ENCODE results near the gene RCAN1.
A peak's percentile ranks its signal among the peaks of the same experiment; 100 is the strongest.

RCAN1 gene

GRCh38 chr21:34589511-34590282 is 25.2 kb downstream of the RCAN1 start:
- Histone ChIP-seq H3K4me2 (ENCODE audit: low read length) (no peak overlapping the region), H3K9me3 (ENCODE audit: insufficient read depth, low read length) (no peaks in the 10 kb centered on the region), H3K79me2 (ENCODE audit: low read length) (no peaks in the 10 kb centered on the region), H3K4me1 (ENCODE audit: low read length) (no peaks in the 10 kb centered on the region), H3K9ac (ENCODE audit: low read length) (no peak overlapping the region), H3K27ac (ENCODE audit: low read length) (no peak overlapping the region), H2AFZ (ENCODE audit: low read depth, low read length) (no peak overlapping the region), H4K20me1 (ENCODE audit: insufficient read depth, low read length) (no peaks in the 10 kb centered on the region), H3K36me3 (replicated peaks; ENCODE audit: low read depth, low read length) (no peaks in the 10 kb centered on the region), H3K4me3 (ENCODE audit: low read length) (no peak overlapping the region), H3K27me3 (ENCODE audit: low read depth, low read length) (no peaks in the 10 kb centered on the region)
- no peak for TF ChIP-seq EZH2phosphoT487 (IDR thresholded peaks at IDR 0.05; ENCODE audit: low read depth)
- no peak for TF ChIP-seq CTCF (IDR thresholded peaks at IDR 0.05; ENCODE audit: low read depth, low read length)

GRCh38 chr21:34583926-34584563 is 30.9 kb downstream of the RCAN1 start:
- Histone ChIP-seq H3K79me2 (ENCODE audit: low read length) (no peaks in the 10 kb centered on the region), H3K27ac (ENCODE audit: low read length) (no peak overlapping the region), H3K27me3 (ENCODE audit: low read depth, low read length) (no peaks in the 10 kb centered on the region), H3K9me3 (ENCODE audit: insufficient read depth, low read length) (no peaks in the 10 kb centered on the region), H2AFZ (ENCODE audit: low read depth, low read length) (no peak overlapping the region), H3K4me2 (ENCODE audit: low read length) (no peak overlapping the region), H4K20me1 (ENCODE audit: insufficient read depth, low read length) (no peaks in the 10 kb centered on the region), H3K36me3 (replicated peaks; ENCODE audit: low read depth, low read length) (no peaks in the 10 kb centered on the region), H3K4me1 (ENCODE audit: low read length) (no peaks in the 10 kb centered on the region), H3K9ac (ENCODE audit: low read length) (no peak overlapping the region), H3K4me3 (ENCODE audit: low read length) (no peak overlapping the region)
- TF ChIP-seq EZH2phosphoT487 (IDR thresholded peaks at IDR 0.05; ENCODE audit: low read depth) (no peak), CTCF (IDR thresholded peaks at IDR 0.05; ENCODE audit: low read depth, low read length) (no peak)

- no peak for TF ChIP-seq EZH2phosphoT487 (IDR thresholded peaks at IDR 0.05; ENCODE audit: low read depth)
- peak; percentile 60 for TF ChIP-seq CTCF (IDR thresholded peaks at IDR 0.05; ENCODE audit: low read depth, low read length)
- Histone ChIP-seq H3K4me3 (ENCODE audit: low read length) (no peak overlapping the region), H2AFZ (ENCODE audit: low read depth, low read length) (no peak overlapping the region), H3K27me3 (ENCODE audit: low read depth, low read length) (no peaks in the 10 kb centered on the region), H3K36me3 (replicated peaks; ENCODE audit: low read depth, low read length) (no peaks in the 10 kb centered on the region), H3K9ac (ENCODE audit: low read length) (no peak overlapping the region), H3K4me1 (ENCODE audit: low read length) (no peaks in the 10 kb centered on the region), H3K4me2 (ENCODE audit: low read length) (no peak overlapping the region), H3K9me3 (ENCODE audit: insufficient read depth, low read length) (no peaks in the 10 kb centered on the region), H3K79me2 (ENCODE audit: low read length) (no peaks in the 10 kb centered on the region), H3K27ac (ENCODE audit: low read length) (no peak overlapping the region), H4K20me1 (ENCODE audit: insufficient read depth, low read length) (no peaks in the 10 kb centered on the region)
Observed at GRCh38 chr21:34582506-34583150, 32.3 kb downstream of the RCAN1 start.

- H3K4me2 ChIP-seq (ENCODE audit: low read length) = no peak overlapping the region
- H3K4me3 ChIP-seq (ENCODE audit: low read length) = no peak overlapping the region
- H2AFZ ChIP-seq (ENCODE audit: low read depth, low read length) = no peak overlapping the region
- H3K27ac ChIP-seq (ENCODE audit: low read length) = no peak overlapping the region
- no peak for TF ChIP-seq EZH2phosphoT487 (IDR thresholded peaks at IDR 0.05; ENCODE audit: low read depth)
- TF ChIP-seq CTCF (IDR thresholded peaks at IDR 0.05; ENCODE audit: low read depth, low read length) = no peak
- H3K36me3 ChIP-seq (replicated peaks; ENCODE audit: low read depth, low read length) = no peaks in the 10 kb centered on the region
- no peaks in the 10 kb centered on the region for H4K20me1 ChIP-seq (ENCODE audit: insufficient read depth, low read length)
- no peak overlapping the region for H3K9ac ChIP-seq (ENCODE audit: low read length)
- no peaks in the 10 kb centered on the region for H3K79me2 ChIP-seq (ENCODE audit: low read length)
- no peaks in the 10 kb centered on the region for H3K9me3 ChIP-seq (ENCODE audit: insufficient read depth, low read length)
- no peaks in the 10 kb centered on the region for H3K4me1 ChIP-seq (ENCODE audit: low read length)
- H3K27me3 ChIP-seq (ENCODE audit: low read depth, low read length) = no peaks in the 10 kb centered on the region
Observed at GRCh38 chr21:34580181-34580700, 34.7 kb downstream of the RCAN1 start.

Measured in OCI-LY3 (cell line).